A549 (cell line): ENCODE measurements around the gene HLF. TPM values are rescaled to one million over a fixed set of nuclear protein-coding genes. Genes with fewer than 3 reads are reported as not detected.

Experiments
- ATAC-seq, 2 experiments: fragments of 200-7000 bp in 1 of 2; fragments of >200 bp in 1 of 2; cut with Nextera tagmentation in 1 of 2; cut with Tn5 transposase in 1 of 2; 3 replicates each; pipeline versions ENCODE4 v1.8.0 to v1.9.1; 2018 to 2020; ENCODE audit warnings: mild to moderate bottlenecking in 1 of 2, moderate library complexity in 1 of 2
- CTCF ChIA-PET: fragments of 300-600 bp; sonication (Branson Sonifier 250); formaldehyde crosslinking; extraction: SDS; loops from one replicate; lab custom pipeline; 2021; ENCODE audit warnings: antibody characterized with exemption, inconsistent platforms; lab: Yijun Ruan, JAX
- POLR2A ChIA-PET: fragments of 350-600 bp; formaldehyde crosslinking; extraction: SDS; loops from one replicate; lab custom pipeline; 2021; ENCODE audit warnings: antibody characterized with exemption, inconsistent platforms; lab: Yijun Ruan, JAX
- DNase-seq, 2 experiments: peaks; one replicate each; pipeline versions ENCODE4 v3.0.0 to v3.0.0-alpha.2; 2011 to 2016; ENCODE audit warnings: low read depth in 1 of 2, low spot score in 1 of 2
- FAIRE-seq: peaks from 2 replicates; lab custom pipeline; 2011; peaks lifted over from hg19 to GRCh38; lab: Jason Lieb, UNC
- H3K27ac ChIP-seq, 2 experiments: fragments of >200 bp; sonication (Bioruptor Twin); formaldehyde crosslinking; 3 replicates each; pipeline ENCODE4 v1.5.1; 2016 to 2017
- H3K4me1 ChIP-seq: fragments of >200 bp; sonication (Bioruptor Twin); formaldehyde crosslinking; 3 replicates; pipeline ENCODE4 v1.6.1; 2016
- H3K4me2 ChIP-seq: fragments of >200 bp; sonication (Bioruptor Twin); formaldehyde crosslinking; 3 replicates; pipeline ENCODE4 v1.6.1; 2016
- H3K4me3 ChIP-seq: fragments of >200 bp; sonication (Bioruptor Twin); formaldehyde crosslinking; 3 replicates; pipeline ENCODE4 v1.5.1; 2016
- H3K9me3 ChIP-seq: fragments of >200 bp; sonication (Bioruptor Twin); formaldehyde crosslinking; 3 replicates; pipeline ENCODE4 v1.6.1; 2016
- BCL3 ChIP-seq: fragments of >200 bp; sonication (Bioruptor Twin); formaldehyde crosslinking; IDR thresholded peaks from 3 replicates; pipeline ENCODE4 v1.6.1; 2016
- CBX2 ChIP-seq: fragments of 200-600 bp; sonication (generic); IDR thresholded peaks from 2 replicates; pipeline ENCODE4 v1.6.1; 2016; ENCODE audit warnings: low read depth, mild to moderate bottlenecking, borderline replicate concordance
- CTCF ChIP-seq: fragments of >200 bp; sonication (Bioruptor Twin); formaldehyde crosslinking; IDR thresholded peaks from 3 replicates; pipeline ENCODE4 v1.5.1; 2016
- E2F6 ChIP-seq: IDR thresholded peaks from 2 replicates; pipeline ENCODE4 v1.6.1; 2012; ENCODE audit warnings: low read depth, borderline replicate concordance
- EHF ChIP-seq: fragments of 250-450 bp; sonication (Bioruptor Pico); IDR thresholded peaks from 2 replicates; pipeline ENCODE4 v1.5.0; 2020; ENCODE audit warnings: mild to moderate bottlenecking
- EP300 ChIP-seq, 2 experiments: fragments of >200 bp; sonication (Bioruptor Twin); formaldehyde crosslinking; IDR thresholded peaks; 2 replicates in 1 of 2; 3 replicates in 1 of 2; pipeline ENCODE4 v1.6.1; 2016 to 2017
- ESRRA ChIP-seq: fragments of 150-350 bp; IDR thresholded peaks from 2 replicates; pipeline ENCODE4 v1.6.1; 2014; ENCODE audit warnings: mild to moderate bottlenecking, low read length, borderline replicate concordance
- FOSL2 ChIP-seq, 2 experiments: fragments of 450-650 bp in 1 of 2; fragments of >200 bp in 1 of 2; sonication (Bioruptor Twin) in 1 of 2; formaldehyde crosslinking; IDR thresholded peaks; 2 replicates each; pipeline versions ENCODE4 v1.5.0 to v1.6.1; 2016 to 2020; ENCODE audit warnings: mild to moderate bottlenecking in 1 of 2, moderate library complexity in 1 of 2
- GATA3 ChIP-seq: IDR thresholded peaks from 2 replicates; pipeline ENCODE4 v1.6.1; 2012; ENCODE audit warnings: borderline replicate concordance
- HDAC2 ChIP-seq: fragments of 200-600 bp; sonication (generic); IDR thresholded peaks from 2 replicates; pipeline ENCODE4 v1.6.1; 2016
- HES2 ChIP-seq: fragments of >200 bp; sonication (Bioruptor Twin); formaldehyde crosslinking; IDR thresholded peaks from 2 replicates; pipeline ENCODE4 v1.6.1; 2016
- HEYL ChIP-seq: fragments of 250-450 bp; sonication (Bioruptor Pico); IDR thresholded peaks from 2 replicates; pipeline ENCODE4 v1.8.0; 2021; ENCODE audit warnings: mild to moderate bottlenecking, moderate library complexity
- HOXA7 ChIP-seq: fragments of 250-450 bp; sonication (Bioruptor Pico); IDR thresholded peaks from 2 replicates; pipeline ENCODE4 v1.5.0; 2020; ENCODE audit warnings: mild to moderate bottlenecking, moderate library complexity
- HOXB13 ChIP-seq: fragments of 250-450 bp; sonication (Bioruptor Pico); IDR thresholded peaks from 2 replicates; pipeline ENCODE4 v1.5.0; 2020; ENCODE audit warnings: low read depth, mild to moderate bottlenecking, moderate library complexity
- KDM1A ChIP-seq: fragments of 200-600 bp; sonication (generic); IDR thresholded peaks from 2 replicates; pipeline ENCODE4 v1.6.1; 2016; ENCODE audit warnings: low read depth, mild to moderate bottlenecking
- MAFK ChIP-seq: fragments of 450-650 bp; IDR thresholded peaks from 2 replicates; pipeline ENCODE4 v1.6.1; 2014; ENCODE audit not compliant: partially characterized antibody
- MAZ ChIP-seq: fragments of 150-350 bp; IDR thresholded peaks from 2 replicates; pipeline ENCODE4 v1.6.1; 2014; ENCODE audit warnings: antibody characterized with exemption, low read depth, low read length, borderline replicate concordance
- MYC ChIP-seq: IDR thresholded peaks from 2 replicates; pipeline ENCODE4 v1.6.1; 2012; ENCODE audit warnings: mild to moderate bottlenecking, inconsistent platforms, low read length, improper control_type of control experiment, borderline replicate concordance
- PBX3 ChIP-seq: IDR thresholded peaks from 2 replicates; pipeline ENCODE4 v1.6.1; 2012
- PHF8 ChIP-seq: fragments of 200-600 bp; sonication (generic); IDR thresholded peaks from 2 replicates; pipeline ENCODE4 v1.6.1; 2016; ENCODE audit warnings: low read depth, mild to moderate bottlenecking, antibody characterized with exemption, moderate library complexity, borderline replicate concordance
- POLR2AphosphoS2 ChIP-seq: conservative IDR thresholded peaks from 2 replicates; pipeline ENCODE4 v1.6.1; 2012; ENCODE audit warnings: low read length, improper control_type of control experiment, inconsistent platforms
- RCOR1 ChIP-seq: fragments of 150-350 bp; IDR thresholded peaks from 2 replicates; pipeline ENCODE4 v1.6.1; 2014; ENCODE audit warnings: antibody characterized with exemption, low read length, low read depth
- USF2 ChIP-seq: fragments of 450-650 bp; IDR thresholded peaks from 2 replicates; pipeline ENCODE4 v1.6.1; 2014; ENCODE audit warnings: antibody characterized with exemption
- ZSCAN20 ChIP-seq: fragments of 250-450 bp; sonication (Bioruptor Pico); IDR thresholded peaks from 2 replicates; pipeline ENCODE4 v1.8.0; 2022; ENCODE audit warnings: mild to moderate bottlenecking, moderate library complexity
- WGBS: methylation state at CpG from one replicate; pipeline ENCODE4 v1.1.6; 2017; ENCODE audit errors: missing lambda C conversion rate; 5-methylcytosine and 5-hydroxymethylcytosine counted together
- polyA plus RNA-seq, 4 experiments: library from polyadenylated mRNA; depleted of rRNA in 3 of 4; stranded (reverse); fragments of >200 nt; fragmentation: RNase III in 1 of 4; extraction: RNeasy Plus Mini Kit Qiagen cat#74134 plus additional on column Dnase treatment in 1 of 4; gene quantifications; 2 replicates in 3 of 4; 3 replicates in 1 of 4; pipeline ENCODE4 v1.2.3, GENCODE V29; 2011 to 2017

Gene HLF
- polyA plus RNA-seq, 2 of the 4 experiments (the other 2 are of a cell fraction), result 0.35 to 1.0 TPM

GRCh38 chr17:55321427-55322060, 56.8 kb downstream of the HLF start:
- 73% methylated on average over 6 of the region's 6 CpGs for WGBS
- Histone ChIP-seq H3K4me3 (no peak overlapping the region), H3K4me1 (no peaks in the 10 kb centered on the region), H3K9me3 (no peaks in the 10 kb centered on the region), H3K27ac (no peak overlapping the region), H3K4me2 (no peak overlapping the region)
- ChIA-PET POLR2A (no interaction called here), CTCF (no interaction called here)
- ATAC-seq, result no peak
- TF ChIP-seq EHF, result no peak
- no peak for TF ChIP-seq MAZ
- no peak for TF ChIP-seq EP300 (IDR thresholded peaks at IDR 0.05)
- TF ChIP-seq RCOR1, result no peak
- TF ChIP-seq USF2, result no peak
- no peak for TF ChIP-seq MAFK
- no peak for TF ChIP-seq PBX3
- no peak for TF ChIP-seq FOSL2 (IDR thresholded peaks at IDR 0.05)
- TF ChIP-seq FOSL2 (CRISPR knock-in tag; IDR thresholded peaks at IDR 0.05), result no peak
- TF ChIP-seq HES2, result no peak
- TF ChIP-seq CBX2, result no peak
- TF ChIP-seq ESRRA, result no peak
- TF ChIP-seq CTCF, result no peak
- TF ChIP-seq BCL3, result no peak
- TF ChIP-seq HEYL, result no peak
- FAIRE-seq, result no peak
- no peak for DNase-seq

- peak; percentile 23 for FAIRE-seq
- CTCF ChIA-PET, result interaction anchor here (1.4 kb wide), 1 partner anchor 25 kb away, joined by 5 read pairs; no protein-coding TSS in a partner anchor
- TF ChIP-seq MYC (no peak), BCL3 (no peak), HOXB13 (no peak), EHF (no peak), HES2 (no peak), POLR2AphosphoS2 (no peak), HDAC2 (no peak), HOXA7 (no peak), PBX3 (no peak), ESRRA (no peak), PHF8 (no peak), GATA3 (no peak), E2F6 (no peak), CBX2 (no peak), KDM1A (no peak), ZSCAN20 (CRISPR knock-in tag) (no peak)
Measured at GRCh38 chr17:55322453-55322985, 57.8 kb downstream of the HLF start.

More at GRCh38 chr17:55322453-55322985, 57.8 kb downstream of the HLF start:
- Histone ChIP-seq H3K4me3 (no peak overlapping the region), H3K4me1 (peaks cover 5% of the 10 kb centered on the region; the same call in 2 of the 3 replicates), H3K27ac (no peak overlapping the region), H3K4me2 (no peak overlapping the region), H3K9me3 (no peaks in the 10 kb centered on the region)
- ATAC-seq, result no peak
- WGBS, result 85% methylated on average over 11 of the region's 11 CpGs
- no peak for DNase-seq
- POLR2A ChIA-PET, result no interaction called here
